T-helper 1 cell treated with Interleukin-12 subunit alpha and Interleukin-12 subunit beta and Interleukin-4 antibody, amounts not matched to agents 30 ng/mL and 1 ng/mL, for 36 hours (primary cell): Measurements from ENCODE around the gene NR2F6. TPM values are rescaled to one million over a fixed set of nuclear protein-coding genes. Genes with fewer than 3 reads are reported as not detected.
"Not testable (repeated sequence)": the region's sequence is repeated elsewhere in the genome, so short reads cannot be mapped to it uniquely, and the experiment has no call there.

ENCODE experiments used
- intact Hi-C: fragments of 100-400 bp; cut with micrococcal nuclease; formaldehyde crosslinking; loops from one replicate; pipeline ENCODE4 v1.15.1; 2024
- total RNA-seq: library from RNA; stranded (reverse); gene quantifications from 2 replicates; pipeline ENCODE4 v1.2.3, GENCODE V29; 2022

NR2F6 gene
- total RNA-seq = 6.4 and 6.5 TPM in 2 replicates

- intact Hi-C loops = loop anchor here (1.0 kb wide), 1 partner anchor 9 kb away; no protein-coding TSS in a partner anchor
Measured at GRCh38 chr19:17245535-17245984, at the start of gene NR2F6. Gene NR2F6 (minus strand): TSS chr19:17245919. CDS start chr19:17245220, 699 bp downstream.

DNA sequence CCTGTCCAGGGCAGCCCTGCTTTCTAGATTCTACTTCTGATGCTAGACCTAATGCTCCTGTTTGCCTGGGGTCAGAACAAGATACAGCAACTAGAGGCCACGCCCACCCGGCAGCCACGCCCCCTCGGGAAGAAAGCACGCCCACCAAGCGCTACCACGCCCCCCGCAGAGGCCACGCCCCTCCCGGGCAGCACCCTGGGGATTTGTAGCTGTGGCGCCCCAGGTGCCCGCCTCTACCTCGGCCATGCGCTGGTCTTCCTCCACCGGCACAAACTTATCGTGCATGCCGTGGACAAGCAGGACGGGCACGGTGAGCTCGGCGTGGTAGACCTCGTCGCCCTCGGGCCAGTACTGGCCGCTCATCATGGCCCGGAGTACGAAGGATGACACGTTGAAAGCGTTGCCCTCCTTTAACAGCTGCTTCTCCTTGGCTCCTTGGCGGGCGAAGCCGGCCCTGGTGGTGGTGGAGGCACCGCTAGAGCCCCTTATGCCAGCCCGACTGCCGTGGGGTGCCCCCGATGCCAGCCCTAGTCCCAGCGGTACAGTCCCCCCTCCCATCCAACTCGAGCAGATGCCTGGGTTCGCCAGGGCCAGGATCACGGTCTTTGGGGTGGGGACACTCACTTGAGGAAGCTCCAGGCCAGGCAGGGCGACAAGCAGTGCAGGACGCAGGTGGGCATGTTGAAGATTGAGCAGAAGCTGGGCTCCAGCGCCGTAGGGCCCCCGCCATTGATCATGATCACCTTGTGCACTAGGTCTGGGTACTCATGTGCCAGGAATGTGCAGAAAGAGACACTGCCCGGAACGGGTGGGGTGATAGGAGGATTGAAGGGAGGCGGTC, 48.6 kb upstream of the NR2F6 start:
- intact Hi-C loops = no loop called here

DNA sequence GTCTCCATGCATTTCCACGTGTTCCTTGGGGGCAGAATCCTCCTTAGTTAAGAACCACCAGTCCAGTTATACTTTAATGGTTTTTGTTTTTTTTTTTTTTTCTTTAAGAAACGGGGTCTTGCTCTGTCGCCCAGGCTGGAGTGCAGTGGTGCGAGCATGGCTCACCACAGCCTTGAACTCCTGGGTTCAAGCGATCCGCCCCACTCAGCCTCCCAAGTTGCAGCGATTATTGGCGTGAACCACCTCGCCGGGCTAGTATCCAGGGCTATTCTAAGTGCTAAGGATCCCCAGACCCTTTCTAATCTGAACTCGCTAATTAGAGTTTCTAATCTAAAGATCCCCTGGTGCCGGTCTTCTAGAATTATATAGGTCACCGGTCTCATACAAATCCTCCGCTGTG, 47.9 kb upstream of the NR2F6 start:
- intact Hi-C loops = loop anchor here (1.0 to 2.0 kb wide), 2 partner anchors 177 to 465 kb away; partner anchors contain the start of genes SIN3B and SLC27A1

- intact Hi-C loops = loop anchor here (1.0 to 2.0 kb wide), 10 partner anchors 11 to 464 kb away; partner anchors contain the start of genes ABHD8, DDA1, GTPBP3 and SIN3B
Measured at GRCh38 chr19:17292301-17293074, 46.8 kb upstream of the NR2F6 start.

- intact Hi-C loops = no loop called here
Measured at GRCh38 chr19:17289489-17289888, 43.8 kb upstream of the NR2F6 start.

- intact Hi-C loops = no loop called here
Measured at GRCh38 chr19:17286752-17287151, 41.0 kb upstream of the NR2F6 start.

- intact Hi-C loops = no loop called here
Measured at GRCh38 chr19:17286263-17286662, 40.5 kb upstream of the NR2F6 start.

- intact Hi-C loops = no loop called here
Measured at GRCh38 chr19:17285415-17286135, 39.9 kb upstream of the NR2F6 start.

- intact Hi-C loops = loop anchor here (2.0 kb wide), 1 partner anchor 513 kb away; no protein-coding TSS in a partner anchor
Measured at GRCh38 chr19:17283504-17283996, 37.8 kb upstream of the NR2F6 start.

- intact Hi-C loops = loop anchor here (1.0 to 2.0 kb wide), 5 partner anchors 15 to 512 kb away; partner anchors contain the start of gene BABAM1
Measured at GRCh38 chr19:17282488-17283125, 36.9 kb upstream of the NR2F6 start.

DNA sequence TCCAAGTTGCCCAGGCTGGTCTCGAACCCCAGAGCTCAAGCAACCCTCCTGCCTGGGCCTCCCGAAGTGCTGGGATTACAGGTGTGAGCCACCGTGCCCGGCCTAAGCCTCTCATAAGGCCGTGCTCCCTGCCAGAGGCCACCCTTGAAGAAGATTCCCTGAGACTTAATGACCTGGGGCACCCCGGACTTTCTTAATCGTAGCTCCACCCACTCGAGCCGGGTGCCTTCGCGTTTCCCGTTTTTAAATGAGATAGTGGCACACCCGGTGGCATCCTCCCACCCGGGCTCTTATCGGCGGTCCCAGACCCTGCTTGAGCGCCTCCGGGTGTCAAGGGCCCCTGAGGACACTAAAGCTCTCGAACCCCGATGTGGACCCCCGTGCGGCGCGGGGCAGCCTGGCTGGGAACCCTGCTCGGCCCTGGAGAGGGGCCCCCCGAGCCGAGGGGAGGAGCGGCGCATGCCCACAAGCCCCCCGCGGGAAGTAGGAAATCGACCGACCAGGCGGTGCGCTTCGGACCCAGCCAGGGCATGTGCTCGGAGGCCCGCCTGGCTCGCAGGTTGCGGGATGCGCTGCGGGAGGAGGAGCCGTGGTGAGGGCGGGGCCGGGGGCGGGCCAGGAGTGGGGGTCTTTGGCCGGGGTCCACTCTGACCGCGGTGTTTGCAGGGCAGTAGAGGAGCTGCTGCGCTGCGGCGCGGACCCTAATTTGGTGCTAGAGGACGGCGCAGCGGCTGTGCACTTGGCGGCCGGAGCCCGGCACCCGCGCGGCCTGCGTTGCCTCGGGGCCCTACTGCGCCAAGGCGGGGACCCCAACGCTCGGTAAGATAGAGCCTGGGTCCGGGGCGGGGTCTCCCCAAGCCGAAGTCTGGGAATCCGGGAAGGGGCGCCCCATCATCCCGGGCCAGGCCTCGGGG, 35.9 kb upstream of the NR2F6 start, which contains the start of gene ANKLE1:
Gene ANKLE1 (plus strand): TSS at position 511 of the 914 bp plus-strand sequence. CDS start 20 bp downstream, at position 531.
- intact Hi-C loops = loop anchor here (1.0 to 2.0 kb wide), 5 partner anchors 14 to 511 kb away; partner anchors contain the start of gene BABAM1

- intact Hi-C loops = no loop called here
Measured at GRCh38 chr19:17279436-17279835, 33.7 kb upstream of the NR2F6 start.

DNA sequence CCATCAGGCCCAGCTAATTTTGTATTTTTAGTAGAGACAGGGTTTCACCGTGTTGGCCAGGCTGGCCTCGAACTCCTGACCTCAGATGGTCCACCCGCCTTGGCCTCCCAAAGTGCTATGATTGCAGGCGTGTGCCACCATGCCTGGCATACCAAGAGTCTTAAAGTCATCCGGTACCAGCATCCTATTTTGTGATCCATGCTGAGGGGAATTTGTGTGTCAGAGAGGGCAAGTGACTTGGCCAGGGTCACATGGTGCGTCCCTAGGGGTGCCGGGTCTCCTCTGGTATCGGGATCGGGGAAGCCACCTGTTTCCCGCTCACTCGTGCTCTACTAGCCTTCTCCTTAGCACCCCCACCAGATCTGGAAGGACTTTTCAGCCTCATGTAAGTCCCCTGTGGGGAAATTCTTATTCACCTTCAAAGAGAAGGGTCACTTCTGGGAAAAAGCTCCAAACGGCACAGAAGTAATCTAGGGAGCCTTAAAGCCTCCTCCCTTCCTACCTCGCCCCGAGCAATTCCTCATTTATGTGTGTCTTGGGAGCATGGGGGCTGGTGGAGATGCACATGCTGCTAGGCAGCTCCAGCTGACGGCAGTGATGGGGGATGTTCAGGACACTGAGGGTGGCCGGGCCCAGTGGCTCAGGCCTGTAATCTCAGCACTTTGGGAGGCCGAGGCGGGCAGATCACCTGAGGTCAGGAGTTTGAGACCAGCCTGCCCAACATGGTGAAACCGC, 29.9 kb upstream of the NR2F6 start:
- intact Hi-C loops = no loop called here

GRCh38 chr19:17274892-17275291, 29.2 kb upstream of the NR2F6 start:
- intact Hi-C loops = not testable (repeated sequence)

DNA sequence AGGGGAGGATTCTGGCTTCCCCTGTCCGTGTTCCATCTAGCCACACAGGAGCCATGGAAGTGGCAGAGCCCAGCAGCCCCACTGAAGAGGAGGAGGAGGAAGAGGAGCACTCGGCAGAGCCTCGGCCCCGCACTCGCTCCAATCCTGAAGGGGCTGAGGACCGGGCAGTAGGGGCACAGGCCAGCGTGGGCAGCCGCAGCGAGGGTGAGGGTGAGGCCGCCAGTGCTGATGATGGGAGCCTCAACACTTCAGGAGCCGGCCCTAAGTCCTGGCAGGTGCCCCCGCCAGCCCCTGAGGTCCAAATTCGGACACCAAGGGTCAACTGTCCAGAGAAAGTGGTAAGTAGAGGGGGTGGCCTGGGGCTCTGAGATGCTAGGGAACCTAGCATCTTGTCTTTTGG, 23.0 kb upstream of the NR2F6 start:
- intact Hi-C loops = loop anchor here (5.0 kb wide), 1 partner anchor 266 kb away; no protein-coding TSS in a partner anchor

DNA sequence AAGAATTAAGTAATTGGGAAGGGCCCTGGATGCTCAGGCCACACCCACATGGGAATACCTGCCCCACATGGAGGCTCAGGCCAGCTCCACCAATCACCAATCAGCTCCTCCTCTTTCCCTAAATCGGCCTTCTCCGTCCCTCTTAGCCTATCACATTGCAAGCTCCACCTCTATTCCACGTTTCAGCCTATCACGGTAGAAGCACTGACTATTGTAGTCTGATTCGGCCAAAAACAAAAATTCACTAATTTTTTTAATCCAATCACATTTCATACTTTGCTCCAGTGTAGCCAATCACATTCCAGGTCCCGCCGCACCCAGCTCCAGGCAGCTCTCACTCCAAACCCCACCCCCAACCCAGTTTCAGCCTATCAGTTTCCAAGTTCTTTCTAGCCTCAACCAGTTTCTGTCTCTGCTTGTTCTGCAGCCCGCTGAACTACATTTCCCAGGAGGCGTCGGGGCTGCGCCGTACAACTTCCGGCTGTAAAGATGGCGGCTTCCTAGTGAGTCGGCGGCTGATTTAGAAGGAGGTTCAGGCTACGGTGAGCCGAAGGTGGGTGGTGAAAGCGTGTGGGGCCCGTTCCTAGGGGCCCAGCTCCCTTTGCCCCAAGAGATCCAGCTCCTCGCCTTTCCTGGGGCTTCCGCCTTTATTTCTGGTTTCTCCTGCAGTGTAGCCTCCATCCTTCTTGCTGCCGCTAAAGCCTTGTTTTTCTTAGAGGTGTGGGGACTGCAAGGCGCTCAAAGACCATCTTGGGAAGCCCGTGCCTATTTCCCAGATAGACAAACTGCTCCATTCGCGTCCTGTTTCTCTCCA, 21.5 kb upstream of the NR2F6 start, which contains the start of gene BABAM1:
Gene BABAM1 (plus strand): TSS at position 469 of the 814 bp plus-strand sequence. CDS start 1,364 bp downstream, outside the sequence.
- intact Hi-C loops = loop anchor here (1.0 to 5.0 kb wide), 13 partner anchors 15 to 695 kb away; partner anchors contain the start of genes DDA1, GTPBP3, HAUS8 and MRPL34

DNA sequence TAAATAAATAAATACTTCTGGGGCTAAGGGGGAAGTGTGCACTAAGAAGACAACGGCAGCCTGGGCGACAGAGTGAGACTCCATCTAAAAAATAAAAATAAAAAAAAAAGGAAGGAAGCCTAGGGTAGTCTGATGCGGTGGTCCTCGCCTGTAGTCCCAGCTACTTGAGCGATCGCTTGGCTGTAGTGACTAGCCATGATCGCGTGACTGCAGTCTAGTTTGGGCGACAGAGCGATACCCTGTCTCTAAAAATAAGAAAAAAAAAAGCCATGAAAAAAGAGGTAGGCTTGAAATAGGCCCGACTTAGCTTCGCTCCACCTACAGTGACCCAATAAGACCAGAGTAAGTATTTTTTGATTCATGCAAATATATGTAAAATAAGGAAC, 20.9 kb upstream of the NR2F6 start:
- intact Hi-C loops = loop anchor here (5.0 kb wide), 1 partner anchor 264 kb away; no protein-coding TSS in a partner anchor
